ENCODE results near the gene PCDHGA2. TPM values are rescaled to one million over a fixed set of nuclear protein-coding genes. Genes with fewer than 3 reads are reported as not detected.
A peak's percentile ranks its signal among the peaks of the same experiment; 100 is the strongest.

Gene PCDHGA2
- total and polyA plus RNA-seq, 9 of the 15 experiments (the other 6 are each of a cell fraction or from before 2014, with no cell fraction given) = 0.07 to 0.27 (median 0.15) TPM; not detected in 2

DNA sequence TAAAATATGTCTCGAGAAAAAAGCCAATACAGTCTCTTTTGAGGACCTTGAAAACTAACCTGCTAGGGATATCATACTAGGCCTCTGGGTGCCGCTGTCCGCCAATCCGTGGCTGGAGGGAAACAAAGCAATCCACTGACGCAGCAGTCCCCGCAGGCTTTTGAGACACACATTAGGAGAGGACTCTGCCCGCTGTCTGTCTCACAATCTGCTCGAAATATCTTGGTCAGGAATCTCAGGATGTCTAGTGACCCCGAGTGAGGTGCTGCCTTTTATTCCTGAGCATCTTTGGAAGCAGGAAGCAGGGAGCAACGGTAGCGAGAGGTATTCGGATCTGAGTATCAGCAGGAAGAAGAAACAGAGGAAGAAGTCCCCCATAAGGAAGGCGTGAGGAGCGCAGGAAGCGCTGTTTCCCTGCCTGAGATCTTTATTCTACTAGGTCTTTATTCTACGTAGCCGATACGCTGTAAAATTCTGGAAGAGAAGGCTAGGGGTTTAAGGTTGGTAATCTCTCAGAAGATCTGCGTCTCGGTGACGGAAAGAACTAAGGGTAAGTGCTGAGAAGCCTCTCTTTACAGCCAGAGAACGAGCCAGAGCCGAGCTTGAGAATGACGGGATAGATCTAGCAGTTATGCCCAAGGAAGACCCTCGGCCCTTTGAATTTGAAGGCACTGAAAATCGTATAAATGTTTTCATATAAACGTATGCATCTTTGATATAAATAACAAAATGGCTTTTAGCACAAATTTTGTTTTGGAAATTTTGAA, 12.3 kb upstream of the PCDHGA2 start (continued):
- TF ChIP-seq E4F1 (CRISPR knock-in tag; IDR thresholded peaks at IDR 0.05; ENCODE audit: borderline replicate concordance) (no peak), MTA1 (IDR thresholded peaks at IDR 0.05; ENCODE audit: borderline replicate concordance) (peak; percentile 21; the same call in 1 of the 2 replicates), RBFOX2 (IDR thresholded peaks at IDR 0.05; ENCODE audit: low read depth, low read length) (0 out of 2 replicates have a peak, but pooled peaks have one; percentile 33), NONO (IDR thresholded peaks at IDR 0.05; ENCODE audit: low read depth in 2 of 2, low read length in 1 of 2) (no peak), KDM5B (IDR thresholded peaks at IDR 0.05; ENCODE audit: insufficient replicate concordance, low read depth, low read length) (no peak), ZNF239 (CRISPR knock-in tag; IDR thresholded peaks at IDR 0.05) (peak; percentile 90), JUND (IDR thresholded peaks at IDR 0.05; ENCODE audit: borderline replicate concordance, low read depth, low read length) (peak; percentile 24; the same call in 1 of the 2 replicates), JUND (tag; IDR thresholded peaks at IDR 0.05; ENCODE audit: borderline replicate concordance, low read depth, low read length) (no peak), BRF2 (IDR thresholded peaks at IDR 0.05; ENCODE audit: borderline replicate concordance, insufficient read depth, insufficient read length) (no peak), HNRNPLL (IDR thresholded peaks at IDR 0.05; ENCODE audit: low read depth, low read length, poor library complexity, severe bottlenecking) (peak; percentile 93), ARHGAP35 (IDR thresholded peaks at IDR 0.05; ENCODE audit: partially characterized antibody) (no peak), CBX3 (IDR thresholded peaks at IDR 0.05; ENCODE audit: borderline replicate concordance in 1 of 2, low read length in 2 of 2) (peak in 1 of 2 experiments; percentile 69; a peak in 2 of 3 replicates), REST (IDR thresholded peaks at IDR 0.05; ENCODE audit: borderline replicate concordance) (peak; percentile 40; the same call in 1 of the 2 replicates), REST (CRISPR knock-in tag; IDR thresholded peaks at IDR 0.05; ENCODE audit: low read depth) (no peak), ZNF146 (CRISPR knock-in tag; IDR thresholded peaks at IDR 0.05; ENCODE audit: unreplicated experiment) (no peak)
